A549 treated with Mapracorat at 1 μM for 4 hours (cell line): ENCODE results near the gene TCF20. TPM values are rescaled to one million over a fixed set of nuclear protein-coding genes. Genes with fewer than 3 reads are reported as not detected.

Experiments
- total RNA-seq: library from RNA; stranded (reverse); fragments of 200-300 nt; extraction: Qiagen RNA extraction; gene quantifications from 5 replicates; pipeline ENCODE4 v1.2.3, GENCODE V29; 2022

The TCF20 gene
- total RNA-seq: 11.8 to 14.1 TPM (median 13.3 TPM) in 5 replicates

DNA sequence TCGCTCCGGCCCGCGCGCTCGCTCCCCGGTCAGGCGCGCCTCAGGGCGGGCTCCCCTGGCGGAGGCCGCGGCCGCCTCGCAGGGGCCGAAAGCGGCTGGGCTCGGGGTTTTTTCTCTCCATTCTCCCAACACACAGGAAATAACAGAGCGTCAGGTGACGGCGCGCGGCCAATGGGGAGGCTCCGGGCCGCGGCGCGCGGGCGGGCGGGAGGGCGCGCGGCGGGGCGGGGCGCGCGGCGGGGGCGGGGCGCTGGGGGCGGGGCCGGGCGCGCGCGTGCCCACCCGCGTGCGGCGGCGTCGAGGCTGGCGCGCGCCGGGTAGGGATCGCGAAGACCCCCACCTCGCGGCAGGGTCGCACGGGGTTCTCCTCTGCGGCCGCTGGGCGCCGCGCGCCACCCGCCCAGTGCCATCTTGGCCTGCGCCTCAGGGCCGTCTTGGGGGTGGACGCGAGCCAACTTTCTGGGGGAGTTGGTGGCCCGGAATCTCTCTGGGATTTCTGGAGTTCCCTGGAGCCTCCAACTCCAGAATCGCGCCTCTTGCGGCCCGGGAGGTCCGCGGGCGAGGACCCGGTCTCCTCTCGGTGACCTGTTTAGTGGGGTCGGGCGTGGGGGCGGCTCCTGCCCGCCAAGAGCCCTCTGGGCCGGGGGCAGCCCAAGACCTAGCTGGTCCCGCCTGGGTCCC, at the start of gene TCF20:
TSS of gene TCF20 (minus strand) at position 144 of the 681 bp plus-strand sequence. CDS start 55,348 bp downstream, outside the sequence.

Other genes starting within 250 kb of the TCF20 start
- gene NAGA, start 199.8 kb downstream of the TCF20 start, total RNA-seq: 6.1 to 7.8 TPM (median 6.7 TPM) in 5 replicates
- gene PHETA2, start 196.4 kb downstream of the TCF20 start, total RNA-seq: not detected in 5 replicates
- gene SMDT1, start 191.0 kb downstream of the TCF20 start, total RNA-seq: 21.5 to 44.4 TPM (median 43.5 TPM) in 5 replicates
- gene NDUFA6, start 179.9 kb downstream of the TCF20 start, total RNA-seq: 66.9 to 71.1 TPM (median 68.7 TPM) in 5 replicates
- gene CYP2D6, start 139.8 kb downstream of the TCF20 start, total RNA-seq: 0.41 to 0.93 TPM (median 0.63 TPM) in 5 replicates
- not detected in 5 replicates for gene NFAM1, start 161.8 kb upstream of the TCF20 start, total RNA-seq
- gene RRP7A, start 249.1 kb upstream of the TCF20 start, total RNA-seq: 46.3 to 60.8 TPM (median 56.5 TPM) in 5 replicates